ENCODE data around the gene KIT.

GRCh38 chr4:54662901-54663585, 5.3 kb downstream of the KIT start:
- TF ChIP-seq EZH2phosphoT487 (IDR thresholded peaks at IDR 0.05; ENCODE audit: insufficient read depth, low read depth) (no peak), EZH2 (IDR thresholded peaks at IDR 0.05; ENCODE audit: insufficient read depth, poor library complexity, severe bottlenecking) (no peak)
